GM13976 (cell line): Measurements from ENCODE around the gene TPTE.
"Not testable (repeated sequence)": the region's sequence is repeated elsewhere in the genome, so short reads cannot be mapped to it uniquely, and the experiment has no call there.

Experiments used
- DNase-seq: peaks from one replicate; pipeline ENCODE4 v3.0.0; 2012; ENCODE audit warnings: low spot score
- in situ Hi-C: fragments of 300-500 bp; cut with MboI; formaldehyde crosslinking; loops from one replicate; pipeline ENCODE4 v1.12.0; 2022; ENCODE audit warnings: low sequenced_read_pairs, mixed read lengths, inconsistent platforms; ENCODE audit not compliant: unreplicated experiment
- TF ChIP-seq, protein P1 (sequence below): IDR thresholded peaks from 2 replicates; pipeline ENCODE4 v1.5.1; 2012; ENCODE audit warnings: borderline replicate concordance, mild to moderate bottlenecking; ENCODE audit not compliant: insufficient read depth; ENCODE audit errors: extremely low read depth, missing control alignments, control extremely low read depth

The TPTE gene

DNA sequence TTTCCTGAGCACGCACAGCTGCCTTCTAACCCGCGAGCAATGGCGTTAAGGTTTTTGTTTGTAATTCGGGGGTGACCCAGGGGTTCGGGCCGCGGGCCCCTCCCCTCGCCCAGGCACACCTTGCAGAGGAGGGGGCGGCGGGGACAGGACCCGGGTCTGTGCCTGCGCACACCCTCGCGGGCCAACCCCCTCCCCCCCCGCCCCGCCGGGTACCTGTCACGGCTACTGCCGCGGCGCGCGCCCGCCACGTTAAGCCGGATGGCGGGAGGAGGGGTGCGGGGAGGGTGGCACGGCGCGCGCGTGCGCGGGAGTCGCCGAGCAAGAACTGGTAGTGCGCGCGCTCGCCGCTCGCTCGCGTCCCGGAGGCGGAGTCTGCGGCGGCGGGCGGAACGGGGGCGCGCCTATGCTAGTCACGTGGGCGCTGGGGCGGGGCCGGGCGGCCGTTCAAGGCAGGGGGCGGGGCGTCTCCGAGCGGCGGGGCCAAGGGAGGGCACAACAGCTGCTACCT is at the start of gene TPTE:
TSS of gene TPTE (plus strand) at position 493 of the 508 bp plus-strand sequence. CDS start 17,141 bp downstream, outside the sequence.
- DNase-seq = no peak
- in situ Hi-C loops = no loop called here
- TF ChIP-seq, protein P1, sequence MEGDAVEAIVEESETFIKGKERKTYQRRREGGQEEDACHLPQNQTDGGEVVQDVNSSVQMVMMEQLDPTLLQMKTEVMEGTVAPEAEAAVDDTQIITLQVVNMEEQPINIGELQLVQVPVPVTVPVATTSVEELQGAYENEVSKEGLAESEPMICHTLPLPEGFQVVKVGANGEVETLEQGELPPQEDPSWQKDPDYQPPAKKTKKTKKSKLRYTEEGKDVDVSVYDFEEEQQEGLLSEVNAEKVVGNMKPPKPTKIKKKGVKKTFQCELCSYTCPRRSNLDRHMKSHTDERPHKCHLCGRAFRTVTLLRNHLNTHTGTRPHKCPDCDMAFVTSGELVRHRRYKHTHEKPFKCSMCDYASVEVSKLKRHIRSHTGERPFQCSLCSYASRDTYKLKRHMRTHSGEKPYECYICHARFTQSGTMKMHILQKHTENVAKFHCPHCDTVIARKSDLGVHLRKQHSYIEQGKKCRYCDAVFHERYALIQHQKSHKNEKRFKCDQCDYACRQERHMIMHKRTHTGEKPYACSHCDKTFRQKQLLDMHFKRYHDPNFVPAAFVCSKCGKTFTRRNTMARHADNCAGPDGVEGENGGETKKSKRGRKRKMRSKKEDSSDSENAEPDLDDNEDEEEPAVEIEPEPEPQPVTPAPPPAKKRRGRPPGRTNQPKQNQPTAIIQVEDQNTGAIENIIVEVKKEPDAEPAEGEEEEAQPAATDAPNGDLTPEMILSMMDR = no peak

DNA sequence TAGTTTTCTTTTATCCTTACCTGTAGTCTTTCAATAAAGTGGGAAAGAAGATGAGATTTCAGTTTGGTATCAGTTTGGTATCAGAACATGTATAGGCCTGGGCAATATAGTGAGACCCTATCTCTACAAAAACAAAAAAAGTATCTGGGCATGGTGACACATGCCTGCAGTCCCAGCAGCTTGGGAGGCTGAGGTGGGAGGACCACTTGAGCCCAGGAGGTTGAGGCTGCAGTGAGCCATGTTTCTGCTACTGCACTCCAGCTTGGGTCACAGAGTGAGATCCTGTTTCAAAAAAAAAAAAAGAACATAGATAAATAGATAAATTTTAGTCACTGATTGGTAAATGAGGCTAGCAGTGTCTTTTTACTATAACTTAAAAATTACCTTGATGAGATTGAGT is 49.4 kb upstream of the TPTE start:
- DNase-seq, in situ Hi-C loops: not testable (repeated sequence)

DNA sequence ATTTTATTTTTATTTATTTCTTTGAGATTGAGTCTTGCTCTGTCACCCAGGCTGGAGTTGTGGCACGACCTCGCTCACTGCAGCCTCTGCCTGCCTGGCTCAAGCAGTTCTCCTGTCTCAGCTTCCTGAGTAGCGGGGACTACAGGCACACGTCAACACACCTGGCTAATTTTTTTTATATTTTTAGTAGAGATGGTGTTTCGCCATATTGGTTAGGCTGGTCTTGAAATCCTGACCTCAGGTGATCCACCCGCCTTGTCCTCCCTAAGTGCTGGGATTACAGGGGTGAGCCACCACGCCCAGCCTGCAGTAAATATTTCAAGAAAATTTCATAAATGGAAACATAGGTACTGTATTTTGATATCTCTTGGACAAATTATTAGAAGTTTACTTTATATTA is 43.6 kb upstream of the TPTE start:
- in situ Hi-C loops, DNase-seq: not testable (repeated sequence)

DNA sequence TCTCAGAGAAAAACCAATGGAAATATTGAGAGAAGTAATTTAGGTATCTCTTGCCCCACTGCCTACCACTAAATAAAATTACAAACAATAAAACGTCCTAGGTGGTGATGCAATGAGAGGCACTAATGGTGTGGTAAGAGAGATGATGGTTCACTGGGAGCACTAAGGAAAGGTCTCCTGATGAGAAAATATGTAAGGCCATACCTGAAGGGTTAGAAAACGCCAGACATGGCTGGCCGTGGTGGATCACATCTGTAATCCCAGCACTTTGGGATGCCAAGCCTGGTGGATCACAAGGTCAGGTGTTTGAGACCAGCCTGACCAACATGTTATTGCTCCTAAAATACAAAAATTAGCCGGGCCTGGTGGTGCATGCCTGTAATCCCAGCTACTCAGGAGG is 41.5 kb upstream of the TPTE start:
- in situ Hi-C loops = not testable (repeated sequence)

DNA sequence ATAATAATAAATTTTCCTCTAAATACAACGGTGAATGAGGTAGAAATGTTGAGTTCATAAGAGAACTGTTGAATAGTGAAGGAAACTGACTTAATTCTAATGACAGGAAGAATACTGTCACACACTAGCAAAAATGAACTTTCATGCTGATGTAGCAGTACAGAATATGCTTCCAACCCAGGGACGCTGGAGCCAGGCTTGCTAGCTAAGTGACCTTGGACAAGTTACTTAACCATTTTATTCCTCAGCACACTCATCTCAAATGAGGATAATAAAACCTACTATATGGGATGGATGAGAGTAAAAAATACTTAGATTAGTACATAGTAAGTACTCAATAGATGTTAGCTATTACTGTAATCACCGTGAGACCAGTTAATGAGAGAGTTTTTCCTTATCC is 36.5 kb upstream of the TPTE start:
- DNase-seq, in situ Hi-C loops: not testable (repeated sequence)

More for the DNA sequence above, 41.5 kb upstream of the TPTE start:
- DNase-seq = not testable (repeated sequence)

DNA sequence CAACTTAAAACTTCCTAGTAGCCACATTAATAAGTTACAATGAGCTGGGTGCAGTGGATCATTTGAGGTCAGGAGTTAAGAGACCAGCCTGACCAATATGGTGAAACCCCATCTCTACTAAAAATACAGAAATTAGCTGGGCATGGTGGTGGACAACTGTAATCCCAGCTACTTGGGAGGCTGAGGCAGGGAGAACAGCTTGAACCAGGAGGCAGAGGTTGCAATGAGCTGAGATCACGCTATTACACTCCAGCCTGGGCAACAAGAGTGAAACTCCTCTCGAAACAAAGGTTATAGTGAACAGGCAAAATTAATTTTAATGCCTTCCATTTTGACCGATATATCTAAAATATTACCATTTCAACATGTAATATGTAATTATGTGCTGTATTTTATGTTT is 30.9 kb upstream of the TPTE start:
- DNase-seq, in situ Hi-C loops: not testable (repeated sequence)

DNA sequence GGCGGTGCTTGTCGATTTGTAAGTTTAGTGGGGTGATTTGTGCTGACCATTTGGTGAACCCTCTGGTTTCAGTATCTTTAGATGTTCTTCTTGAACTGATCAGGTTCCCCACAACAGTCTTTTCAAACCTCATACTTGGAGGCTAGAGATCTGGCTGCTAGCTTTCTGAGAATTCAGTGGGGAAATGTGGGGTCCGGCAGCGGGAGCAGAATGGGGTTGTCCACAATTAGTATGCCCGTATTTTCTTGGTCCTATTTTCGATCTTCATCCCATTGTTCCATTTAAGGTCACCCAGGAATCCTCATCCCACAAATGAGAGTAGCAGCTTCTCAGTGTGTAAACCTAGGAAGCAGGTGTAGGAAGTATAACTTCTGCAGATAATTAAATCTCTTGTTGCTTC is 10.3 kb upstream of the TPTE start:
- no peak for DNase-seq
- TF ChIP-seq, protein P1 = no peak
- in situ Hi-C loops = no loop called here

DNA sequence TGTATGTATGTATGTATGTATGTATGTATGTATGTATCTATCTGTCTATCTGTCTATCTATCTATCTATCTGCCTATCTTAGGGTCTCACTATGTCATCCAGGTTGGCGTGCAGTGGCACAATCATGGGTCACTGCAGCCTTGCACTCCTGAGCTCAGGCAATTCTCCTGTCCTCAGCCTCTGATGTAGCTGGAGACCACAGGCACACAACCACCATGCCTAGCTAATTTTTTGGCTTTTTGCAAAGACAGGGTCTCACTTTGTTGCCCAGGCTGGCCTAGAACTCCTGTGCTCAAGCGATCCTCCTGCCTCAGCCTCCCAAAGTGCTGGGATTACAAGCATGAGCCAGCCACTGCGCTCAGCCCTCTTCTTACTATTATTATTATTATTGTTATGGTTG is 4.5 kb upstream of the TPTE start:
- in situ Hi-C loops, DNase-seq: not testable (repeated sequence)

DNA sequence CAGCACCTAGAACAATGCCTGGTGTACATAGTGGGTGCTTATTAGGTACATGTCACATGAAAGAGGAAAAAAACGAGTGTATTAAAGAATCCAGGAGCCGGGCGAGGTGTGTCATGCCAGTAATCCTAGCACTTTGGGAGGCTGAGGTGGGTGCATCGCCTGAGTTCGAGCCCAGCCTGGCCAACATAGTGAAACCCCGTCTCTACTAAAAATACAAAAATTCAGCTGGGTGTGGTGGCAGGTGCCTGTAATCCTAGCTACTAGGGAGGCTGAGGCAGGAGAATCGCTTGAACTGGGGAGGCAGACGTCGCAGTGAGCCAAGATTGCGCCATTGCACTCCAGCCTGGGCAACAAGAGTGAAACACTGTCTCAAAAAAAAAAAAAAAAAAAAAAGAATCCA is 3.5 kb upstream of the TPTE start:
- DNase-seq, in situ Hi-C loops: not testable (repeated sequence)

DNA sequence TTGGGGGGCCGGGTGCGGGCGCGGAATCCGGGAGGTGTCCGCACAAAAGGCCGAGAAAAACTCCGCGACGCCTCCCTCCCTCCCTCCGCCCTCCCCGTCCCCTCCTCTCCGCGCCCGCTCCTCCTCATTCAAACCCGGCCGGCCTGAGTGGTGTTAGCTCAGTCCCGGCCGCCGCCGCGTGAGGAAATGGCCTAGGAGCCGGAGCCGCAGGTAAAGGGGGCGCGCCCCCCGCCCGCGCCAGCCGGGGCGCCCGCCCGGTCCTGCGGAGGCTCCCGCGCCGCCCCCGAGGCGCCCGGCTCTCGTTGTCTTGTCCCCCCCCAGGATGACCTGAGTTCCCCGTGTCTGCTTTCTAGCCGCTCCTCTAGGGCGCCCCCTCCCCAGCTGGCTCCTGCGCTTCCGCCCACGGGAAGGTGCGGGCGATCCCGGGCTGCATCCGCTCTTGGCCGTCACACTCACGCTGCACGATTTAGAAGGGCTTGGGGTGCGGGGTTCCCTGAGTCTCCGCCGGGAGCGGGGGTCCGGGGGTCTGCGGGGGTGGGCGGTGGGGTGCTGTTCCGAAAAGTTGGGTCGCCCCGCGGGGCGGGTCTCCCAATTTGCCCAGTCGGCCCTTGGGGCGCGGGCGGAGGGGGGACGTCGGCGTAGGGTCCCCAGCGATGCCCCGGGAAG is 585 bp downstream of the TPTE start:
- in situ Hi-C loops, DNase-seq: not testable (repeated sequence)

DNA sequence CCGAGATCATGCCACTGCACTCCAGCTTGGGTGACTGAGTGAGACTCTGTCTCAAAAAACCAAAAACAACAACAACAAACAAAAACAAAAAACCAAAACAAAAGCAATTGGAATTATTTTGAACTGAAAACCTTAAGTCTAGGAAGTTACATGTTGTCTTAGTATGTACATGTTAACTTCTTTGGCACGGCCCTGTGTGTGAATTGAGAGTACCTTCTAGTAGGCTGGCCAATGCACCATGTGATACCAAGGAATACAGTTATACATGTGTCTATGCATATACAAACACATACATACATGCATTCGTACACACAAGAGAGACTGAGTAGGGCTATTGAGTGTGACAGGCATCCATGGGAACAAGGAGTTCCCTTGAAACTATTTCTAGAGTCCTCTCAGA is 18.6 kb downstream of the TPTE start:
- in situ Hi-C loops = no loop called here
- TF ChIP-seq, protein P1 = no peak
- no peak for DNase-seq

DNA sequence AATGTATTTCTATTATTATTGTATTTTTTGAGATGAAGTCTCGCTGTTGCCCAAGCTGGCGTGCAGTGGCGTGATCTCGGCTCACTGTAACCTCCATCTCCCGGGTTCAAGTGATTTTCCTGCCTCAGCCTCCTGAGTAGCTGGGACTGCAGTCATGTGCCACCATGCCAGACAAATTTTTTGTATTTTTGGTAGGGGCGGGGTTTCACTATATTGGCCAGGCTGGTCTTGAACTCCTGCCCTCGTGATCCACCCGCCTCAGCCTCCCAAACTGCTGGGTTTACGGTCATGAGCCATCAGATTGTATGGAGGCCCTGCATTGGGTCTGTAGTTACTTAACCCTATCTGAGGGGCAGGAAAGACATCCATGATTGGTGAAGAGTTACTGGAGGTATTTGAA is 23.0 kb downstream of the TPTE start:
- in situ Hi-C loops, DNase-seq: not testable (repeated sequence)

DNA sequence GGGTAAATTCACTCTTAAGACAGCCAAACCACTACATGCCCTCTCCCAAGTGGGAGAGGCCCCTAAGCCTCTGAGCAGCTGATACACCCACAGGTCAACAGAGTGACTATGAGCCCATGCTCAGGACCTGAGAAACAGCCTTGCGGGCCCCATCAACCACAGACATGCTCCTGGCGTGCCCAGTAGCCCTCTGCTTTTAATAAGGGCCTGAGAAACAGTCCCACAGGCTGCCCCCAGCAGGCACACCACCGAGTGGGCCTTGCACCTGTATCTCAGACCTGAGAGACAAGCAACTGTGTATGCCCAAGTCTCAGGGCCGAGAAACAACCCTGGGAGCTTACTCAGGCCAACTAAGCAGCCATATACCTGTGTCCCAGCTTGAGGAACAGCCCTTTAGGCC is 26.5 kb downstream of the TPTE start:
- DNase-seq, in situ Hi-C loops: not testable (repeated sequence)

DNA sequence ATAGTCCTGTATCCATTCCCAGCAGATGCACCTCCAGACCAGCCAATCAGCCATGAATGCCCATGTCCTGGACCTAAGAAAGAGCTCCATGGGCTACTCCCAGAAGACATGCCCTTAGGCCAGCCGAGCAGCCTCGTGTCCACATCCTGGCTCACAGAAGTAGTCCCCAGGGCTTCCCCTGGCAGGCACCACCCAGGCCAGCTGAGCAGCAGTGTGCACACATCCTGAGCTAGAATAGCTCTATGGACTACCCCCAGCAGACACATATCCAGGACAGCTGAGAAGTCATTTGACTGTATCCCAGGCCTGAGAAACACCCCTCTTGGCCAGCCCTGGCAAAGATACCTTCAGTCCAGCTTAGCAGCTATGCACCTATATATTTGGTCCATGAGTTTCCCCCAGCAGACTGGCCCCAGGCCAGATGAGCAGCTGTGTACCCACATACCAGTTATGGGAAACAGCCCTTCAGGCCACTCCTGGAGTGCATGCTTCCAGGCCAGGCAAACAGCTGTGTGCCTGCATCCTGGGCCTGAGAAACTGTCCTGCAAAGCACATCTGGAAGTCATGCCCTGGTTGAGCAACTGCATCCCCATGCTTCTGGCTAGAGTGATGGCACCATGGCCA is 27.1 kb downstream of the TPTE start:
- DNase-seq, in situ Hi-C loops: not testable (repeated sequence)

DNA sequence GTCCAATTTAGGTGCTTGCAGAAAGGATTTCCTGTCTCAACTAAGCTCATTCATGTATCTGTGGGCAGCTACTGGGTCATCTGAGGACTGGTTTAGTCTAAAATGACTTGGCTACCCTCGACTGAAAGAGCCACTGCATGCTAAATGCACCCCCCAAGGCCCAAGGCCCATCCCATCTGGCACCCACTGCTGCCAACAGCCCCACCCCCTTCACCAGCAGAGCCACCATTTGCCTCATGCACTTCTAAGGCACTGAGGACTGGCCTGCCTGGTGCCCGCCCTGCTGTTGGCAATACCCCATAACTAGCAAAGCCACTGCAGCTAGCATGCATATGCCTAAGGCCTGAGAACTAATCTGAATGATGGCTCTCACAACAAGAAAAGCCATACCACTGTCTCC is 49.4 kb downstream of the TPTE start:
- DNase-seq, in situ Hi-C loops: not testable (repeated sequence)
